Measurements from ENCODE around the gene NUP107. TPM values are rescaled to one million over a fixed set of nuclear protein-coding genes. Genes with fewer than 3 reads are reported as not detected.

NUP107 gene
- total RNA-seq, 1 experiment from 2014 or later: 89.9 TPM

DNA sequence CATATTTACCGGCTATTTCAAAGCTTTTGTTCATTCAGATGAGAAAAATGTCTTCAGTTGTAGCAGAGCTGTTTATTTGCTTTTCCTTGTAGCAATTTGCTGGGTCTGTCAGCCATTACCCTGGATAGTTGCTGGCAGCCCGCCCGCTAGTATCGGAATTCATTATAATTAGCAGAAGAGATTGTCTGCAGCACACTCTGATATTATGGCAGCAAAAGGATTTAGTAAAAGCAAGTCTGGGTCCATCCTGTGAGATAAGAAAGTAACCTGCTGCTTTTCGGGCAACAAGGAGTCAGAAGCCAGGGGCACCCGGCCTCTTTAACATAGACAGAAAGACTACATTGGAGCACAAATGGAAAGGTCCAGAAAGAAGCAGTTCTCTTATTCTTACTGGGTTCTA, 53.1 kb downstream of the NUP107 start:
- DNase-seq (ENCODE audit: low spot score): no peak

DNA sequence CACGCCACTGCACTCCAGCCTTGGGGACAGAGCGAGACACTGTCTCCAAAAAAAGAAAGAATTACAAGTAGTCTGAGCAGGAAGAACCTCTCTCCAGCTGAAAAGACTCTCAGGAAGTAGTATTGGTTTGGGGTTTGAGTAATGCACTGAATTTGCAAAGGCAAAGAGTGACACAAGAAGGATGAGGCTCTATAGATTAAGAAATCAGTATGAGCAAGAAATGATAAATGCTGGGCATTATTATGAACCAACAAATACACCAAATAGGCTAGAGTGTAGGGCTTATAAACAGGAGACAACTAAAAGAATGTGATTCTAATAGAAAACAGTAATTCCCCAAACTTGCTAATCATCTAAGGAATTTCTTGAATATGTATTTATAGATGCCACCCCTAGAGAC, 56.6 kb downstream of the NUP107 start:
- DNase-seq (ENCODE audit: low spot score): no peak

DNA sequence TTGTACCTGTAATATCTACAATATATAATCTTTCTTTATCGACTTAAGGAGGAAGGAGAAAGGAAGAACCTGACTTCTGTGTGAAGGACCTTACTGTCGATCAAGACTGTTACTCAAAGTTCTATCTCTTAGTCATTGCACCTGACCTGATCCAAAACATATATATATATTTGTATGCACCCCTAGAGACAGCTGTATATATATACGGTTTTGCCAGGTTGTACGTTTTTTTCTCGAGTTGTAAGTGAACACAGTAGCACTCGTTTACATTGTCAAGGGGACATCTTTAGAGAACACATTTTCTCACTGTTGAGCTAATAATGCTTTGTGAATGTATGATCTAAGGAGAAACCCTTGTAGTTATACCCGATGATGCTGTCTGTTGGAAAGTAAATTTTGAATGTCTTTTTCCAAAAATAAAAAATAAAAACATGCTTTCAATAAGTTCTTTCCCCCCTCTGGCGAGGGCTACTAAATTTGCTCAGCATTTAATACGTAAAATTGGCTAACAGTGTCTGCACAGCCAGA, 58.7 kb downstream of the NUP107 start:
- no peak for DNase-seq (ENCODE audit: low spot score)

DNA sequence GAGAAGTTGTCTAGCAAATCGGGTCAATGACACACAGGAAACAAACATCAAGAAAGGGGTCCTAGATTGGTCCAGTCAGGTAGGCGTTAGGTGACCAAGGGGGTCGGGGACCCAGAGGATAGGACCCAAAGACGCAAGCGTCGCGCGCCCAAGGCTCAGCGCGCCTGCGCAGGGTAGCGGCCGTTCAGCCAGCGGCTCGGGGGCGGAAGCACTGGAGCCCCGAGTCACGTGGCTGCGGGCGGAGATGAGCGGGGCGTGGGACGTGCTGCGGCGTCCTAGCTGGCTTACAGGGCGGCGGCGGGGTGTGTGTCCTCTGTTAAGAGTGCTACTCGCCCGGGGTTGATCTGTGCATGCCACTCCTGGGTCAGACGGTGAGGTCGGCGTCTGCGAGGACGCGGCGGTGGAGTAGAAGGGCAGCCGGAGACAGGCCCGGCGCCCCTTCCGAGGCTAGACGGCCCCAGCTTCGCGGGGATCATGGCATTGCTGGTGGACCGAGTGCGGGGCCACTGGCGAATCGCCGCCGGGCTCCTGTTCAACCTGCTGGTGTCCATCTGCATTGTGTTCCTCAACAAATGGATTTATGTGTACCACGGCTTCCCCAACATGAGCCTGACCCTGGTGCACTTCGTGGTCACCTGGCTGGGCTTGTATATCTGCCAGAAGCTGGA, 59.3 kb downstream of the NUP107 start, which contains the start of gene SLC35E3:
SLC35E3 (plus strand) TSS at position 273 of the 668 bp plus-strand sequence; CDS start at position 475, 202 bp downstream.
- peak; percentile 87 for DNase-seq (ENCODE audit: low spot score)

DNA sequence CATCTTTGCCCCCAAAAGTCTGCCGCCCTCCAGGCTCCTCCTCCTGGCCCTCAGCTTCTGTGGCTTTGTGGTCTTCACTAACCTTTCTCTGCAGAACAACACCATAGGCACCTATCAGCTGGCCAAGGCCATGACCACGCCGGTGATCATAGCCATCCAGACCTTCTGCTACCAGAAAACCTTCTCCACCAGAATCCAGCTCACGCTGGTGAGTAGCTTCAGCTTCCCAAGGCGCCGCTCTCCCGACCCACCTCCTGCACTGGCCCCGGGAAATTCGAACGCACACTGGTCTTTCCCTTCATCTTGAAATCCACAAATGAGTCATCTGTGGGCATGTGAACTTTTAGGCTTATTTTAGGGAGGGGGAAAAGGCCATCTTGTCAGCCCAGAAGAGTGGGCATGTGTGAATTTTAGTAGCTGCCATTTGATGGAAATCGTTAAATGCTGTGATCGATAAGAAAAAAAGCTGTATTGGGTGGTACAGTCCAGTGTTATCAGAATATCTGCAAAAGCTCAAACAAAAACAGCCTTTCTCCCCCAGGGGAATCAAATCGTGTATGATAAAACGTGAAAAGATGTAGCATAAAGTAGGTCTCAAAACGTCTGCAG, 59.9 kb downstream of the NUP107 start:
- peak; percentile 41 for DNase-seq (ENCODE audit: low spot score)

DNA sequence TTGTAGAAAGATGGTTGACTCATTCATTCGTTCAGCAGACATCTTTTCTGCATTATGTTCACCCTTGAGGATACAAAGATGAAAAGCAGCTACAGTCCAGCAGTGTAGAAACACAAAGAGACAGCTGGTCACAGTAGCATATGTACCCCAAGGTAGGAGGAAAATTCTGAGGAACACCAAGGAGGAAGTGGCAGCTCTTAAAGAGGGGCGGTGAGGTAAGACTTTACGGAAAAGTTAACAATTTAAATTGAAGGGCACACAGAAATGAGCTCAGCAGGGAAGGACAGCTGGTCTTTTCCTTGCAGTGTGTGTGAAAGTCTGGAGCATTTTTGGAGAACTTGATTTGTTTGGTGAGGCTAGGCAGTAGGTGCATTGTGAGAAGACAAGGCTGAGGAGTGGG, 62.7 kb downstream of the NUP107 start:
- DNase-seq (ENCODE audit: low spot score): no peak

DNA sequence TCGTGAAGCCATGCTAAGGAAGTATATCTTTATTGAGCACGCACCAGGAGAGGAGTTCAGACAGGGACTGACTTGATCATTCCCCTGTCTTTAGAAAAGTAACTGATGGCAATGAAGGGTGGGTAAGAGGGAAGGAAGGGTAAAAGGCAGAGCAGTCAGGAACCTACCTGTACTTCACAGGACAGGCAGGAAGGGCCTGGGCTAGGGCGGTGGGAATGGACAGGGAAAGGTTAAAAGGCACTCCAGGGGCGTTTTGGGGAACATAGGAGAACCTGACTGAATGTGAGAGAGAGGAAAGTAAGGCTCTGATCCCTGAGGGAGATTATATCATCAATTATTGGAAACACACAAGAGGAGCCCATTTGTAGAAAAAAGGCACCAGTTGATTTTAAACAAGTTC, 63.1 kb downstream of the NUP107 start:
- DNase-seq (ENCODE audit: low spot score): no peak

DNA sequence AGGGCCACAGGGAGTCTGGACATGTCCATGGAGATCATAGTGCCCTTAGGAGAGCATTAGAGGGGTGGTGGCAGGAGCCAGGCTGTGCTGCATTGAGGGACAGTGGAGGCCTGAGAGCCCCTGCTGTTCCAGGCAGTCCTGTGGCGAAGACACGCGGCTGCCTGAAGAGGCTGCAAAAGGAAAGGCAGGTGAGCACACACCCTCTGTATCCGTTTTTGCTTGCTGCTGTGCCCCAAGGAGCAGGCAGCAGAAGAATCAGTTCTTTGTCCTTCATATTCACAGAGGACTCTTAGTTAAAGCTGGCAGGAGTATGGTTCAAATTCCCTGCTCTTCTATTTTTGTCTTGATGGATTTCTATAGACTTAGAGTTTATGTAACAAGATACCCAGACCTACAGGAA, 63.7 kb downstream of the NUP107 start:
- no peak for DNase-seq (ENCODE audit: low spot score)

DNA sequence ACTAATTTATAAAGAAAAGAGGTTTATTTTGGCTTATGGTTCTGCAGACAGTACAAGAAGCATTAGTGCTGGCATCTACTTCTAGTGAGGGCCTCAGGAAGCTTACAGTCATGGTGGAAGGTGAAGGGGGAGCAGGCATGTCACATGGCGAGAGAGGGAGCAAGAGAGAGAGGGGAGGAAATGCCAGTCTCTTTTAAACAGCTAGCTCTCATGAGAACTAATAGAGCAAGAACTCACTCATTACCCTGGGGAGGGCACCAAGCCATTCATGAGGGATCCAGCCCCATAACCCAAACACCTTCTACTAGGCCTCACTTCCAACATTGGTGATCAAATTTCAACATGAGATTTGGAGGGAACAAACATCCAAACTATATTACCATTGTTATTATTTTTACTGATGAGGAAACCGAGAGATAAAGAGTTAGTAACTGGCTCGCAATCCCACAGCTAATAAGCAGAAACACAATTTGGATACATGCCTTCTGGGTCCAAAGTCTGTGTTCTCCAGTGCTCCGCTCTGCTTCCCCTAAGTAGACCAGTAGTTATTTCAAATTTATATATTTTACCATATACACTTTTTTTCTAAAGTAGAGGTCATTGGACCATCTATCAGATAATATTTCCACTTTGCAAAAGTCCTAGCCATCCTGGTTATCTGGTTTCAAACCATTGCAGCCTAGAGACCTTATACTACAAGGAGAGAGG, 68.9 kb downstream of the NUP107 start:
- DNase-seq (ENCODE audit: low spot score): no peak

DNA sequence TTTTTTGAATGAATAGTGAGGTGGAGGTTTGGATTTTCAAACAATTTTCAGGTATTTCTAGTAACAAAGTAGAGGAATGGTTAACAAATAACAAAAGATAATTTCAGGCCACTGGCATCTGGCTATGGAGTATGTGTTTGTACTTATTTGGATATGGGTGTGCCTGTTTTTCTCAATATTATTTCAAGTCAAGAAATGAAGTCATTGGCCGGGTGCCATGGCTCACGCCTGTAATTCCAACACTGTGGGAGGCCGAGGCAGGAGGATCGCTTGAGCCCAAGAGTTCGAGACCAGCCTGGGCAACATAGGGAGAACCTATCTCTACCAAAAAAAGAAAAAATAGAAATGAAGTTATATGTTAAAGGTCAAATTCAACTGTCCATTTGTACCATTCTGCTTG, 73.1 kb downstream of the NUP107 start:
- no peak for DNase-seq (ENCODE audit: low spot score)

DNA sequence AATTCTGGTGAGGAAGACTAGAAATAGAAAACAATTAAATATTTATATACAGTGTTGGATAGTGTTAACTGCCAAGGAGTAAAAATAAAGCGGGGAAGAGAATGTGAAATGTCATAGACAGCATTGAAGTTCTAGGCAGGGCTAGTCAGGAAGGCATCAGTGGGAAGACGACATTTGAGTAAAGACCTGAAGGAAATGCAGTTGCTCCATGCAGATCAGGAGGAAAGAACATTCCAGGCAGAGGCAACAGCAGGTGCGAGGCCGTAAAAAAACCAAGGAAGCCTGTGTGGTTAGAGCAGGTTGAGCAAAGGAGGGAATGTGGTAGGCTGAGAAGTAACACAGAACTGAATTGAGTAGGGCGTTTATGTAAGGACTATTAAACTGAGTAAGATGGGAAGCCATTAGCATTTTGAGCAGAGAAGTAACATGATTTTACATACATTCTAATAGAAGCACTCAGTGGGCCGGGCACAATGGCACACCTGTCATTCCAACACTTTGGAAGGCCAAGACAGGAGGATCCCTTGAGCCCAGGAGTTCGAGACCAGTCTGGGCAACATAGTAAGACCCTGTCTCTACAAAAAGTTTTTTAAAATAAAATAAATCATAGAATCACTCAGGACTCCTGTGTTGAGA, 74.1 kb downstream of the NUP107 start:
- no peak for DNase-seq (ENCODE audit: low spot score)

DNA sequence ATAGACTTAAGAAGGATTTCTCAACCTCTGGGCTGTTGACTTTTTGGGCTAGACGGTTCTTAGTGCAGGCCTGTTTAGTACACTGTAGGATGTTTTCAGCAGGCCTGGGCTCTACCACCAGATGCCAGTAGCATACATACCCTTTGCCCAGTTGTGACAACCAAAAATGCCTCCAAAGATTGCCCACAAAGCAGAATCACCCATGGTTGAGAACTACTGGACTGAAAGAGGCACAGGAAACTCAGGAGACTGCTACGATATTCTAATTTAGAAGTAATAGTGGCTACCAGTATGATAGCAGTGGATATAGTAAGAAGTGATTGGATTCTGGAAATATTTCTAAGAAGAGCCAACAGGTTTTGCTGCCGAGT, 74.6 kb downstream of the NUP107 start:
- no peak for DNase-seq (ENCODE audit: low spot score)

DNA sequence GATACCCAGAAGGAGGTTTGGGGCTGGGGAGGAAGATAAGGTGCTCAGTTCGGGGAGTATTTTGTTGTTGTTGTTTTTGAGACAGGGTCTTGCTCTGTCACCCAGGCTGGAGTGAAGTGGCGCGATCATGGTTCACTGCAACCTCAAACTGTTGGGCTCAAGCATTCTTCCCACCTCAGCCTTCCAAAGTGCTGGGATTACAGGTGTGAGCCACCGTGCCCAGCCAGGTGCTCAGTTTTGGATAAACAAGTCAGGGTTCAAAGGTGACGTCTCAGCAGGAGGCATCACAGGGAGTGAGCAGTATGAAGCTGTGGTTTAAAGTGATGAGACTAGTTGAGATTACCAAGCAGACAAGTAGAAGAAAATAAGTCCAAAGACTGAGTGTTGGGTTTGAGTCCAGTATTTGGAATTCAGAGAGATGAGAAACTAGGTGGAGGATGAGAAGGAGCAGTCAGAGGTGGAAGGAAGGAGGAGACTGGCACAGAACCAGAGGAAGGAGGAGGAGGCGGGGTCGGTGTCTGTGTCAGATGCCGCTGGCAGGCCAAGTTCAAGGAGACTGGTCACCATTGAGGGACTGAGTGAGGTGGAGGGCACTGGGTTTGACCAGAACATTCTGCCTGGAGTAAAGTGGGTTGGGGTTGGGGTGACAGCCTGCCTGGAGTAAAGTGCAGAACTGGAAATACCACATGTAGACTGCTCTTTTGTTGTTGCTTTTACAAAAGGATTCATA, 75.3 kb downstream of the NUP107 start:
- no peak for DNase-seq (ENCODE audit: low spot score)

DNA sequence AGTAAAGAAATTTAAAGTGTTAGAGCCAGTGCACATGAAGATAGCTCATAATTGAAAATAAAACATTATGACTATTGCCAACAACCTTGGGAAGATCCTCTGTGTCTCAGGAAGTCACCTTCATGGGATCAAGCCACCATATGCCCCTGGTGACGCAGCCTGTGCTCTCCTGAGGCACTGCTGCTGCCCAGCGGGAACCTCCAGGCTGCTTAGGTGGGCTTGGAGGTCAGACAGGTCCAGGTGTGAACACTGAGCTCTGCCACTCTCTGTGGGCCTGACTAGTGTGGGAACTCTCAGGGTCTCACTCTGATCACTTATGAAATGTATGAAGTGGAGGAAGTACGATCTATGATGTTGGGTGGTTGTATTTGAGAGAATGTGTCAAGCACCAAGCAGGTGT, 75.9 kb downstream of the NUP107 start:
- DNase-seq (ENCODE audit: low spot score): no peak

DNA sequence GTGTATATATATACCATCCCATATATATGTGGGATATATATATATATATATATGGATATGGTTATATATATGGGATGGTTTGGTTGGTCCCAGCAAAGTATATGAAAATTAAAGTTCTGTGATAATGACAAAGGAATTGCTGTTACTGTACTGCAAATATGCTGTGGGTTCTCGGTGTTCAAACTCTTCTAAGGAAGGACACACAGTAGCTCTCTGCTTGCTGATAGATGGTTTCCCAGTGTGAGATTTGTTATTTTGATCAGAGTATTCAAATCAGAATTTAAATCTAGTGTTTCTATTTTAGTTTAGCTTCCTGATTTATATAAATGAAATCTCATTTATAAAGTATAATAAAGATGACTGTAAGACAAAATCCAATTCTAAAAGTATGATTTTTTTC, 78.9 kb downstream of the NUP107 start:
- no peak for DNase-seq (ENCODE audit: low spot score)

DNA sequence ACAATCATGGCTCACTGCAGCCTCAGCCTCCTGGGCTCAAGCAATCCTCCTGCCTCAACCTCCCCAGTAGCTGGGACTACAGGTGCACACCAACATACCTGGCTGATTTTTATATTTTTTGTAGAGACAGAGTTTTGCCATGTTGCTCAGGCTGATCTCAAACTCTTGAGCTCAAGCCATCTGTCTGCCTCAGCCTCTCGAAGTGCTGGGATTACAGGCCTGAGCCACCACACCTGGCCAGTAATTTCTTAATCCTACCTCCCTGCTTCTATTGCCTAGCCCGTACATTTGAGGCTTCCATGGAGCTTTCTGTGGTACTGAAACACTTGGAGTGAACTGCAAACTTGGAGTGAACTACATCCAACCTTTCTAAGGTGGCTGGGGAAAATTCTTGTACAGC, 79.9 kb downstream of the NUP107 start:
- DNase-seq (ENCODE audit: low spot score): no peak

DNA sequence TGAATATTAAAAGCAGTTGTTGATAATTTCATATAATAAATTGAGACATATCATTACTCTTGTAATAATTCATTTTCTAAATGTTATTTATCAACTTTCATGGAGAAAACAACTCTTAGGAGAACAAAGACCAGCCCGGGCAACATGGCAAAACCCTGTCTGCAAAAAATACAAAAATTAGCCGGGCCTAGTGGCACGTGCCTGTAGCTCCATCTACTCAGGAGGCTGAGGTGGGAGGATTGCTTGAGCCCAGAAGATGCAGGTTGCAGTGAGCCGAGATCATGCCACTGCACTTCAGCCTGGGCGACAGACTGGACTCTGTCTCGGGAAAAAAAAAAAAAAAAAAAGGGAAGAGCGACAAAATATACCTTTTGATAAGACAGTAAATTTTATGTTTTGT, 80.4 kb downstream of the NUP107 start:
- no peak for DNase-seq (ENCODE audit: low spot score)

DNA sequence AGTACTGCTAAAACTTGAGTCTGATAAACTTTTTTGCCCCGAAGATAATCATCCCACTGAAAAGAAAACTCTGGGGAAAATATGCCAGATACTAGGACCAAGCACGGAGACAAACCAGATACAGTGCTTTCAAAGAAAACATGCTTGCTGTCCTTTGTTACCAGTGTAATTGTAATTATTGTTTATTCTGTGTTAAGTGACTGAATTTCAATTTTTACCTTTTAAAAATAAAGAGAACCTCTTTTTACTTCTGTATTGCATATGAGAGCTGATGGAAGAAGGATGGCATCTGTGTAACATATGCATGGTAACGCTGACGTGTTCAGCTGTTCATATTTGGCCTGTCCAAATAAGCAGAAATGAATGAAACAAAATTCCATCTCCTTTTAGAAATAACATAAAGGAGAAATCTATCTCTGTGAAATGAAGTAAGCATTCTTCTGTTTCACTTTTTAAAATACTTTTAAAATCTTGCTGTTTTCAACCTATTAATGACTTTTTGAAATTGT, 81.7 kb downstream of the NUP107 start:
- no peak for DNase-seq (ENCODE audit: low spot score)

DNA sequence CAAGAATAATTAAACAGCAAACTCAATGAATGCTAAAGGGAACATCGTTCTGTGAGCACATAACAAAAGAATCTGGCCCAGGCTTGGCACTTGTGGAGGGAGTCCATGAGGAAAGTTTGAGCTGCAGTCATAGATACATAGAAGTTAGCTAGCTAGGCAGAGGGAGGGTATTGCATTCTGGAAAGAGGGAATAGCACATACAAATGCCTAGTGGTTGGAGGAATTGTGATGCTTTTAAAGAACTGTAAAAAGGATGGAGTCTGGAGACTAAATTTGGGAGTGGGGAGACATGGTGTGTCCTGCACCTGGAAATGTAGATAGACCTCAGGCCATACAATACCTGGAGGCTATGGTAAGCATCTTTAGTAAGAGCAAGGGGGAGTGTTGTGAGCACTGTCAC, 83.2 kb downstream of the NUP107 start:
- no peak for DNase-seq (ENCODE audit: low spot score)

DNA sequence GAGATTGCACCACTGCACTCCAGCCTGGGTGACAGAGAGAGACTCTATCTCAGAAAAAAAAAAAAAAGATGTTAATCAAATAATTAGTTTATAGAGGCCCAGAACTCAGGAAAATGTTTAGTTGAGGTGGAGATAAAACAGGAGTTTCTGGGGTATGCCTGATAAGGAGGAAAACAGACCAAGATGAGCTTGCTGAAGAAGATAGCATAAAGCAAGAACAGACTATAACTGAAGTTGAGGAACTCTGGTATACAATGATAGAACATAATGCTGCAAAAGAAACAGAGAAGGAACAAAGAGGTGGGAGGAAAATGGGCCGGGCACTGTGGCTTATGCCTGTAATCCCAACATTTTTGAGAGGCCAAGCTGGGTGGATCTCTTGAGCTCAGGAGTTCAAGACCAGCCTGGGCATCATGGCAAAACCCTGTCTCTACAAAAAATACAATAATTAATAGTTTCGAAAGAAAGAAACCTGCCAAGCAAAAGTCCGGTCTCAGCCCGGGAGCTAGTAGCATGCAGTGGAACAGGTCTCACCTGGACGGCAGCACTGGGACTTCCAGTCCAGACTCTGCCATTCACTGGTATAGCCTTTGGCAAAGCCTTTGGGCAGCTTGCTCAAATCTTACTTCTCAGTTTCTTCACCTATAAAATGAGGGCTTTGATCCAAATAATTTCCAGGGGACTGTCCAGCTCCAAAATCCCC, 84.6 kb downstream of the NUP107 start:
- DNase-seq (ENCODE audit: low spot score): no peak

DNA sequence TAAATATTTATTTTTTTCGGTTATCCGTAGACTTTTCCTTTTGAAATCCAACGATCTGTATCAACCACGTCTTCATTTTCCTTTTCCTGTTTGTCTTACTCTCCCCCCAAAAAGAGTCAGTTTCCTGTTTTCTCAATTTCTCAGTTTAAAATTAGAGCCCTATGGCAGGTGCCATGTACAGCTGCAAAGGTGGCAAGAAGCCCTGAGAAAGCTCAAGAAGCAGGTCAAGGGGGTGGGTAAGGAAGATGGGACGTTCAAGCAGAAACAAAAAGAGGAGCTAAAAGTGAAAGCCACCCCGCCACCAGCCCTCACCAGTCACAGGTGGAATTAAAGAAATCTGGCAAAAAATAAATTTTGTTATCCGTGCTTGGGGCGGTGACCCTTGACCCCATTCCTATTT, 85.9 kb downstream of the NUP107 start:
- no peak for DNase-seq (ENCODE audit: low spot score)
